ENCODE measurements around the gene OXCT2.
"Not testable (repeated sequence)": the region's sequence is repeated elsewhere in the genome, so short reads cannot be mapped to it uniquely, and the experiment has no call there.

Gene OXCT2

GRCh38 chr1:39798859-39799769 is 28.0 kb upstream of the OXCT2 start:
- DNase-seq (ENCODE audit: low spot score): peak; percentile 91
- in situ Hi-C loops (cut with MboI; ENCODE audit: low sequenced_read_pairs, unreplicated experiment): not testable (repeated sequence)
- TF ChIP-seq CTCF (IDR thresholded peaks at IDR 0.05; ENCODE audit: borderline replicate concordance, control extremely low read depth, extremely low read depth, insufficient read depth, missing control alignments): peak; percentile 62

GRCh38 chr1:39795651-39796050 is 24.5 kb upstream of the OXCT2 start:
- no peak for DNase-seq (ENCODE audit: low spot score)
- no peak for TF ChIP-seq CTCF (IDR thresholded peaks at IDR 0.05; ENCODE audit: borderline replicate concordance, control extremely low read depth, extremely low read depth, insufficient read depth, missing control alignments)
- in situ Hi-C loops (cut with MboI; ENCODE audit: low sequenced_read_pairs, unreplicated experiment): no loop called here

GRCh38 chr1:39791838-39792237 is 20.7 kb upstream of the OXCT2 start:
- DNase-seq (ENCODE audit: low spot score): no peak
- in situ Hi-C loops (cut with MboI; ENCODE audit: low sequenced_read_pairs, unreplicated experiment): no loop called here
- TF ChIP-seq CTCF (IDR thresholded peaks at IDR 0.05; ENCODE audit: borderline replicate concordance, control extremely low read depth, extremely low read depth, insufficient read depth, missing control alignments): no peak

GRCh38 chr1:39789571-39790110 is 18.5 kb upstream of the OXCT2 start:
- in situ Hi-C loops (cut with MboI; ENCODE audit: low sequenced_read_pairs, unreplicated experiment): no loop called here

GRCh38 chr1:39788758-39789570 is 17.8 kb upstream of the OXCT2 start, which contains the start of gene BMP8B:
TSS of gene BMP8B (minus strand) at chr1:39788865. CDS start at chr1:39788485, 380 bp downstream.
- peak; percentile 86 for DNase-seq (ENCODE audit: low spot score)
- in situ Hi-C loops (cut with MboI; ENCODE audit: low sequenced_read_pairs, unreplicated experiment): no loop called here
- no peak for TF ChIP-seq CTCF (IDR thresholded peaks at IDR 0.05; ENCODE audit: borderline replicate concordance, control extremely low read depth, extremely low read depth, insufficient read depth, missing control alignments)

More at GRCh38 chr1:39789571-39790110, 18.5 kb upstream of the OXCT2 start:
- no peak for TF ChIP-seq CTCF (IDR thresholded peaks at IDR 0.05; ENCODE audit: borderline replicate concordance, control extremely low read depth, extremely low read depth, insufficient read depth, missing control alignments)
- DNase-seq (ENCODE audit: low spot score): no peak

GRCh38 chr1:39788426-39788757 is 17.2 kb upstream of the OXCT2 start:
- no peak for DNase-seq (ENCODE audit: low spot score)
- TF ChIP-seq CTCF (IDR thresholded peaks at IDR 0.05; ENCODE audit: borderline replicate concordance, control extremely low read depth, extremely low read depth, insufficient read depth, missing control alignments): no peak
- in situ Hi-C loops (cut with MboI; ENCODE audit: low sequenced_read_pairs, unreplicated experiment): no loop called here

GRCh38 chr1:39787964-39788363 is 16.8 kb upstream of the OXCT2 start:
- in situ Hi-C loops (cut with MboI; ENCODE audit: low sequenced_read_pairs, unreplicated experiment); DNase-seq (ENCODE audit: low spot score): not testable (repeated sequence)
